DMS79 treated with DMSO at 0.1 percent for 48 hours (cell line): ENCODE results near the gene IL3.
A peak's percentile ranks its signal among the peaks of the same experiment; 100 is the strongest.

ENCODE experiments used
- DNase-seq: peaks from one replicate; lab custom pipeline; 2025; lab: John Stamatoyannopoulos, UW

IL3 gene

DNA sequence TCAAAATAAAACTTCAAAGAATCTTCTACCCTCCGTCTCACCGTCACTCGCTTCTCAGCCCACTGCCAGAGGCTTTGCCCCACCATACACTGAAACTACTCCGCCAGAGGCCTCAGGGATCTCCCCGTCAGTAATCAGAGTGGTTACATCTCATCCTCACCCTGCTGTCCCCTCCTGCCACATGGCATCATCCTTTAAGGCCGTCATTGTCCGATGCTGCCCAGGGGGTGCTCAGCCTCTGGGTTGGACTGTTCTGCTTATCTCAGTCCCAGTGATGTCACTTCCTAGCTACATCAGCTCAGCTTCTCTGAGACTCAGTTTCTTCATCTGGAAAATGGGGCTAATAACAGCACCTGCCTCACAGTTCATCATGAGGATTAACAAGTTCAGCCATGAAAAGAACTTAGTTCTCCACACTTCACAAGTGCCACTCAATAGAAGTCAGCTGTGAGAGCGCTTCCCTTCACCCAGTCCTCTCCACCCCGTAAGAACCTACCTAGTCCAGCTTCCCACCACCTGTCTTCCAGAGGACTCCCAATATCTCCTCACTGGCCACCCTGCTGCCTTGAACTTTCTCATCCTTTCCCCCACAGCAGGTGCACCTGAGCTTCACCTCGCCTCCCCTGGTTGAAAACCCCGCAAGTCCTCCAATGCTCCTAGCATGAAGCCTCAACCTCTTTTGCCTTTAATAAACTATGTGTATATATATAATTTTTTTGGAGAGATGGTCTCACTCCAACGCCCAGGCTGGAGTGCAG, 2.8 kb upstream of the IL3 start:
- DNase-seq = no peak

DNA sequence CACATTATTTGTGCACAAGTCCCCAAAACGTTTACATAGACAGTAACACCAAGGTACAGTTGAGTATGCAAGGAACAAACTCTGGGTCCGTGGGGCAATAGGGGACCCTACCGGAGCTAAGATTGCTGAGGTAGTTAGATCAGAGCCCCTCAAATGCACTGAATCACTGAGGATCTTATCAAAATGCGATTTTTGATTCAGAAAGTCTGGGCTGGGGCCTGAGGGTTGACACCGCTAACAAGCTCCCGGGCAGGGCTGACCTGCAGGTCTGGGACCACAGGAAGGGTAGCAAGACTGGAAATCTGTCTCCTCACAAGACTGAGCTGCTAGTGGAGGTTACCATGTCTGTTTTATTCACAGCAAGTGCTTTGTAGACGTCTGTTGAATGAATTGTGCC, 1.8 kb upstream of the IL3 start:
- no peak for DNase-seq

- no peak for DNase-seq
Measured at GRCh38 chr5:132059043-132059695, 1.3 kb upstream of the IL3 start.

- DNase-seq = no peak
Measured at GRCh38 chr5:132059696-132060500, 557 bp upstream of the IL3 start.

- peak; percentile 2 for DNase-seq
Measured at GRCh38 chr5:132063090-132063911, 2.8 kb downstream of the IL3 start.

- no peak for DNase-seq
Measured at GRCh38 chr5:132064140-132064539, 3.7 kb downstream of the IL3 start.

DNA sequence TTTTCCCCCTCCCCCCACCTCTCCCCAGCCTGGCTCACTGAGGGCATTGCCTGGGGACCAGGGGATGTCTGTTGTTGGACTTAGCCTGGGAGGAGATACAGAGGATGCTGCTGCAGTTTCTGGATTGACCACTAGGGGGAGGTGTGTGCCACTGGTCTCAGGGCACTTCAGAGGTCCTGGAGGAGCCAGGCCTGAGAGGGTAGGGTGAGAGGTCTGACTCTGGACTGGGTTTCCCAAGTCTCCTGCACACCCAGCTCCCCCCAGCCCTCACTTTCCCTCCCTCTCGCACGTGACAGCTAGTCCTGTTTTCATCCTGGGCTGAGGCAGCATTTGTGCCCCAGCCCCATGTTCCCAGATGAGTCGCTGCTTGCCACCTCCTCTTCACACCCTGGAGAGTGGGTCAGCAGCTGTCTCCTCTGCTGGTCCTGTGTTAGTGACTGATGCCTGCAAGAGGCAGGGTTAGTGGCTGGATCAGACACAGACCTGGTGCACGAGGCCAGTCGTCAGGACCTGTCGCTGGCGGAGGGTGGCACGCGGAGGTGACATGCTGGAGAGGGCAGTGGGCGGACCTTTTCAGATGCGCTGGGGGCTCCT, 4.4 kb downstream of the IL3 start:
- no peak for DNase-seq

DNA sequence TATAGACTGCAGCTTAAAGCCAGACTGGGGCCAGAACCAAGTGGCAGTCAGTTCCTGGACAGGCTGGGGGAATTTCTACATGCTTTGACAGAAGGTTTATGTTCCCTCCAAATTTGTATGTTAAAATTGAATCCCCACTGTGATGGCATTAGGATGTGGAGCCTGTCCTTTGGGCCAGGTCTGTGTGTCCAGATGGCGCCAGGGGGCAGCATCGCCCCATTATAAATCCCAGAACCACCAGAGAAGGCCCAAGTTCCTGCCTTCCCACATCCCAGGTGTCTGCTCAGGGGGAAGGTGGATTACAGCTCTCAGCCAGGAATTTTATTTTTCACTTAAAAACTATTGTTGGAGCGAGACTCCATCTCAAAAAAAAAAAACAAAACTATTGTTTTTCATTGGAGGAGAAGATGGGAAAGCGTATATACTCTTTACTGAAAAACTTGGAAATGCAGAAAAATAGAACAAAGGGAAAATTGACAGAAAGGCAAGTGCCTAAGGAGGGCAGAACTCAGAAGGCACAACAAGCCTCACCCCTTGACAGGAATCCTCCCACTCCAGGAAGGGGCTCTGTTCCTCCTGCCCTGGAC, 5.0 kb downstream of the IL3 start:
- DNase-seq = peak; percentile 2

GRCh38 chr5:132065951-132066701, 5.7 kb downstream of the IL3 start:
- DNase-seq = no peak

DNA sequence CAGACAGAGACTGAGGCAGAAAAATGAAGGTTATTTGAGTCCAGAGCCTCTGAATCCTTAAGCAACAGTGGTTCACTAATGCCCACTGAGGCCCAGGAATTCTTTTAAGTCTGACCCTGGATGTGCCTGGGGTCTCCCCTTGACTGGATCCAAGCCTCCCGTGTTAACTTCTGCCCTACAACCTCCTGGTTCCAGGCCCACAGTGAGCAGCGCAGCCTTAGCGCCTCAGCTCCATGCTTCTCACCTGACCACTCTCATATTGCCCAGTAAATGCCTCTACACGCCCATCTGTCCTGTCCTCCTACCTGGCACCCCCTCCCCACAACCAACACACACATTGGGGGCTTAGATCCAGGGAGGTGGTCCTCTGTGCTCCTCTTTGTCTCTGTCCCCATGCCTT, 6.4 kb downstream of the IL3 start:
- DNase-seq = no peak

DNA sequence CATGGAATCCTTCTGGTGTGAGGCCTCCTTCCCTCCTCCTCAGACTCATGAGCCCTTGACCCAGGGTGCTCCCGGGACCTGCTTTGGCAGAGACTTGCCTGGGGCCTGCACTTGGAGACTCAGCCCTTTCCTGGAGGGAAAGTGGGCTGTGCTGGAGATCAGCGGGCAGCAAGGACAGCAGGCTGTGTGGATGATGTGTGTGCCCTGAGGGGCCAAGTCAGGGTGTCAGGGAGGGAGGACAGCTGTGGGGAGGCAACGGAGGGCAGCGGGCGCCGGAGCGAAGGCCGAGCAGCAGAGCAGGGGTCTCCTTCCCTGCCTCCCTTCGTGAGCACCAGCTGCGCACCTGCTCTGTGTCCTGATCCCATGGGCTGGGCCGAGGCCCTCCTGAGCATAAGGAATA, 7.0 kb downstream of the IL3 start:
- no peak for DNase-seq

GRCh38 chr5:132067941-132068808, 7.7 kb downstream of the IL3 start:
- no peak for DNase-seq

DNA sequence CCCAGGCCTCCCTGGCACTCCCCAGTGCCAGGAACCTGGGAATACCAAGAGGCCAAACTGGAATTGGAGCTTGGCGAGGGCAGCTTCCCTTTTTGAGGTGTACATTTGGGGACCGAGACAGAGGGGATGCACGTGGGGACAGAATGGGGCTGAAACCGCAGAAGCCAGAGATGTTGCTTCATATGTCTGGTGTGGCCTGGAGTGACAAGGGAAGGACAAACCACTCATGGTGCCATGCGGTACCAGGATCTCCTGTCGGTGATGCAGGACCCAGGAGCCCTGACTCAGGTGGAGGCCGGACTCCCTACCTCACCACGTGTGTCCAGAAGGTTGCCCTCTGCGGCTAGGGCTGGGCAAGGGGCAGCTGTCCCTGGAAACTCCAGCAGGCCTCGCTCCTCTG, 9.1 kb downstream of the IL3 start:
- no peak for DNase-seq

DNA sequence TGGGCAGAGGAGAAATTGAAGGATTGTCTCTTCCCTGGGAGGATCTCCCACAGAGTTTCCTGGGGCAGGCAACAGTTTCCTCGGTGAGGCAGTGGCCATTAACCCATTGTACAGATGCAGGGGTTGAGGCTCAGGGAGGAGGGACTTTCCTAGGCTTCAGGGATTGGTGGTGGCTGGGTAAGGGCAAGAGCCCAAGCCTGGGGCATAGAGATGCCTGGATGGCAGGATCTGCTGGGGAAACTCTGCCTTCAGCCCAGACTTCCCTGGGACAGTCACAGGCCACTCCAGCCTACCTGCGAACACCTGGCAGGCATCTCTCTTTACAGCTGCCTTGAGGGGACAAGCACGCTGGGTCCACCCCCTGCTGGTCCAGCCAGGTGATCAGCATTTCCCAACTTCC, 9.5 kb downstream of the IL3 start:
- DNase-seq = no peak

- no peak for DNase-seq
Measured at GRCh38 chr5:132070460-132071337, 10.2 kb downstream of the IL3 start.

- no peak for DNase-seq
Measured at GRCh38 chr5:132071338-132071707, 10.9 kb downstream of the IL3 start.

- no peak for DNase-seq
Measured at GRCh38 chr5:132072070-132072469, 11.6 kb downstream of the IL3 start.

DNA sequence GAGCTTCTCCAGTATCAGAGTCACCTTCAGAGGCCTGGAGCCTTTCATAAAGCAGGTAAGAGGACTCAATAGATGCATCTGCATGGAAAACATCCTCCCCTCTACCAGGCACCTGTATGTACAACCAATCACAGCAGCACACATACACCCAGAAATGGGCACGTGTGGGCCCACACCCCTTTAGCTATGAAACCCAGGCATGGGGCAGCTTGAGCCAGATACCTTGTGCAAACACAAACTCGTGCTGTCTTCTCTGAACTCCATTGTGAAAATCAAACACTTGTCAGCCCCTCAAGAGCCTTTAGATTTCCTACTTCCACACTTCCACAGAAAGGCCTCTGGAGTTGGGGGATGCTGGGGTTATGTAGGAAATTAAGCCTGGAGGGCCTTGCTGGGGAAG, 12.1 kb downstream of the IL3 start:
- DNase-seq = no peak
